ENCODE results near the gene UGT1A7. TPM values are rescaled to one million over a fixed set of nuclear protein-coding genes. Genes with fewer than 3 reads are reported as not detected.

Gene UGT1A7
- polyA plus RNA-seq, 1 donor (not counting 4 experiments of a cell fraction or from before 2014, with no cell fraction given): 0.87 TPM

GRCh38 chr2:233815861-233816260 lies 134.2 kb downstream of the UGT1A7 start:
- Histone ChIP-seq H3K36me3 (ENCODE audit: control insufficient read depth in 2 of 2, extremely low read depth in 1 of 2, insufficient read depth in 2 of 2, low read length in 2 of 2) (no peaks in the 10 kb centered on the region), H3K4me2 (ENCODE audit: control insufficient read depth, extremely low read depth, insufficient read depth, low read depth, low read length) (no peak overlapping the region), H3K27me3 (ENCODE audit: control insufficient read depth, extremely low read depth, insufficient read depth, low read length) (peaks cover 8% of the 10 kb centered on the region), H3K9ac (ENCODE audit: control insufficient read depth, extremely low read depth, insufficient read depth, low read length) (no peak overlapping the region), H3K4me1 (ENCODE audit: control insufficient read depth, extremely low read depth, insufficient read depth, low read length) (no peaks in the 10 kb centered on the region), H4K20me1 (ENCODE audit: control insufficient read depth, extremely low read depth, insufficient read depth, low read length) (no peaks in the 10 kb centered on the region), H3K27ac (ENCODE audit: control insufficient read depth, insufficient read depth, low read length) (no peak overlapping the region), H3K9me1 (ENCODE audit: control insufficient read depth, extremely low read depth, insufficient read depth, low read length) (no peaks in the 10 kb centered on the region), H3K9me3 (ENCODE audit: control insufficient read depth, low read depth, low read length) (no peaks in the 10 kb centered on the region), H2AFZ (ENCODE audit: control insufficient read depth, low read length) (no peak overlapping the region), H3K79me2 (ENCODE audit: control insufficient read depth, insufficient read depth, low read length) (no peaks in the 10 kb centered on the region), H3K4me3 (ENCODE audit: control insufficient read depth in 2 of 3, extremely low read depth in 1 of 3, insufficient read depth in 2 of 3, low read depth in 1 of 3, low read length in 3 of 3) (no peak overlapping the region)
- DNase-seq (ENCODE audit: low read depth, low spot score): no peak
- TF ChIP-seq EZH2 (IDR thresholded peaks at IDR 0.05; ENCODE audit: low read length): no peak
- no peak for FAIRE-seq
- dilution Hi-C loops (cut with MboI; ENCODE audit: extremely low pct_ligation_motif_present, low sequenced_read_pairs): no loop called here

GRCh38 chr2:233816334-233816733 lies 134.6 kb downstream of the UGT1A7 start:
- no peaks in the 10 kb centered on the region for H3K36me3 ChIP-seq (ENCODE audit: control insufficient read depth in 2 of 2, extremely low read depth in 1 of 2, insufficient read depth in 2 of 2, low read length in 2 of 2)
- peaks cover 8% of the 10 kb centered on the region for H3K27me3 ChIP-seq (ENCODE audit: control insufficient read depth, extremely low read depth, insufficient read depth, low read length)
- FAIRE-seq (no peak), DNase-seq (ENCODE audit: low read depth, low spot score) (no peak)
- H3K27ac ChIP-seq (ENCODE audit: control insufficient read depth, insufficient read depth, low read length): no peak overlapping the region
- H3K4me3 ChIP-seq (ENCODE audit: control insufficient read depth in 2 of 3, extremely low read depth in 1 of 3, insufficient read depth in 2 of 3, low read depth in 1 of 3, low read length in 3 of 3): no peak overlapping the region
- H4K20me1 ChIP-seq (ENCODE audit: control insufficient read depth, extremely low read depth, insufficient read depth, low read length): no peaks in the 10 kb centered on the region
- H3K9ac ChIP-seq (ENCODE audit: control insufficient read depth, extremely low read depth, insufficient read depth, low read length): no peak overlapping the region
- no peak overlapping the region for H2AFZ ChIP-seq (ENCODE audit: control insufficient read depth, low read length)
- H3K9me3 ChIP-seq (ENCODE audit: control insufficient read depth, low read depth, low read length): no peaks in the 10 kb centered on the region
- no peak overlapping the region for H3K4me2 ChIP-seq (ENCODE audit: control insufficient read depth, extremely low read depth, insufficient read depth, low read depth, low read length)
- TF ChIP-seq, protein P1, sequence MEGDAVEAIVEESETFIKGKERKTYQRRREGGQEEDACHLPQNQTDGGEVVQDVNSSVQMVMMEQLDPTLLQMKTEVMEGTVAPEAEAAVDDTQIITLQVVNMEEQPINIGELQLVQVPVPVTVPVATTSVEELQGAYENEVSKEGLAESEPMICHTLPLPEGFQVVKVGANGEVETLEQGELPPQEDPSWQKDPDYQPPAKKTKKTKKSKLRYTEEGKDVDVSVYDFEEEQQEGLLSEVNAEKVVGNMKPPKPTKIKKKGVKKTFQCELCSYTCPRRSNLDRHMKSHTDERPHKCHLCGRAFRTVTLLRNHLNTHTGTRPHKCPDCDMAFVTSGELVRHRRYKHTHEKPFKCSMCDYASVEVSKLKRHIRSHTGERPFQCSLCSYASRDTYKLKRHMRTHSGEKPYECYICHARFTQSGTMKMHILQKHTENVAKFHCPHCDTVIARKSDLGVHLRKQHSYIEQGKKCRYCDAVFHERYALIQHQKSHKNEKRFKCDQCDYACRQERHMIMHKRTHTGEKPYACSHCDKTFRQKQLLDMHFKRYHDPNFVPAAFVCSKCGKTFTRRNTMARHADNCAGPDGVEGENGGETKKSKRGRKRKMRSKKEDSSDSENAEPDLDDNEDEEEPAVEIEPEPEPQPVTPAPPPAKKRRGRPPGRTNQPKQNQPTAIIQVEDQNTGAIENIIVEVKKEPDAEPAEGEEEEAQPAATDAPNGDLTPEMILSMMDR (optimal IDR thresholded peaks at IDR 0.05 in 1 of 3, IDR thresholded peaks at IDR 0.05 in 1 of 3, conservative IDR thresholded peaks at IDR 0.05 in 1 of 3; ENCODE audit: extremely low read depth in 1 of 3, insufficient read depth in 2 of 3, low read length in 3 of 3): no peak
- no peak for TF ChIP-seq EZH2 (IDR thresholded peaks at IDR 0.05; ENCODE audit: low read length)
- dilution Hi-C loops (cut with MboI; ENCODE audit: extremely low pct_ligation_motif_present, low sequenced_read_pairs): no loop called here
- no peaks in the 10 kb centered on the region for H3K4me1 ChIP-seq (ENCODE audit: control insufficient read depth, extremely low read depth, insufficient read depth, low read length)
- H3K9me1 ChIP-seq (ENCODE audit: control insufficient read depth, extremely low read depth, insufficient read depth, low read length): no peaks in the 10 kb centered on the region
- no peaks in the 10 kb centered on the region for H3K79me2 ChIP-seq (ENCODE audit: control insufficient read depth, insufficient read depth, low read length)

DNA sequence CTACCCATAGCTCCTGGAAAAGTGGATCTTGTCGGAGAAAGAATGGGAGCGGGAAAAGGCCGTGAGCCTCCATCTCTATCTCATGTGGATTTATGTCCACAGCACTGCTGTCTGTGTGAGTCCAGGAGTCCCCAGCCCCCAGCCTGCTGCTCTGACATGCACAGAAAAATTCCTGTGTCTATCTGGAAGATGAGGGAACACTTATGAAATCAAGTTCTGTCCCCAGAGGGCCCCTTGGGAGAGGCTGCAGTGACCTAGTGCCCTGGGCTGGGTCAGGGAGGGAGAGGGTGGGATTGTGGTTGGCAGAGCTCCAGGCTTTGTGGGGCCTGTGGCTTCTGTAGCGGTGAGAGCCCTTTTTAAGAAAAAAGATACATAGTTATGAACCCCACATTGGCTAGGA lies 135.1 kb downstream of the UGT1A7 start:
- FAIRE-seq: no peak
- no peak overlapping the region for H2AFZ ChIP-seq (ENCODE audit: control insufficient read depth, low read length)
- no peak overlapping the region for H3K27ac ChIP-seq (ENCODE audit: control insufficient read depth, insufficient read depth, low read length)
- H4K20me1 ChIP-seq (ENCODE audit: control insufficient read depth, extremely low read depth, insufficient read depth, low read length): no peaks in the 10 kb centered on the region
- TF ChIP-seq EZH2 (IDR thresholded peaks at IDR 0.05; ENCODE audit: low read length): no peak
- TF ChIP-seq, protein P1 (optimal IDR thresholded peaks at IDR 0.05 in 1 of 3, IDR thresholded peaks at IDR 0.05 in 1 of 3, conservative IDR thresholded peaks at IDR 0.05 in 1 of 3; ENCODE audit: extremely low read depth in 1 of 3, insufficient read depth in 2 of 3, low read length in 3 of 3): no peak
- H3K36me3 ChIP-seq (ENCODE audit: control insufficient read depth in 2 of 2, extremely low read depth in 1 of 2, insufficient read depth in 2 of 2, low read length in 2 of 2): no peaks in the 10 kb centered on the region
- H3K4me3 ChIP-seq (ENCODE audit: control insufficient read depth in 2 of 3, extremely low read depth in 1 of 3, insufficient read depth in 2 of 3, low read depth in 1 of 3, low read length in 3 of 3): no peak overlapping the region
- H3K79me2 ChIP-seq (ENCODE audit: control insufficient read depth, insufficient read depth, low read length): no peaks in the 10 kb centered on the region
- H3K4me1 ChIP-seq (ENCODE audit: control insufficient read depth, extremely low read depth, insufficient read depth, low read length): no peaks in the 10 kb centered on the region
- peaks cover 8% of the 10 kb centered on the region for H3K27me3 ChIP-seq (ENCODE audit: control insufficient read depth, extremely low read depth, insufficient read depth, low read length)
- no peak overlapping the region for H3K9ac ChIP-seq (ENCODE audit: control insufficient read depth, extremely low read depth, insufficient read depth, low read length)
- no peak overlapping the region for H3K4me2 ChIP-seq (ENCODE audit: control insufficient read depth, extremely low read depth, insufficient read depth, low read depth, low read length)
- DNase-seq (ENCODE audit: low read depth, low spot score): no peak
- H3K9me1 ChIP-seq (ENCODE audit: control insufficient read depth, extremely low read depth, insufficient read depth, low read length): no peaks in the 10 kb centered on the region
- no peaks in the 10 kb centered on the region for H3K9me3 ChIP-seq (ENCODE audit: control insufficient read depth, low read depth, low read length)
- dilution Hi-C loops (cut with MboI; ENCODE audit: extremely low pct_ligation_motif_present, low sequenced_read_pairs): no loop called here
